Activated CD4-positive, alpha-beta T cell treated with anti-CD3 and anti-CD28 coated beads for 4 hours (primary cell): ENCODE results near the gene SKAP1.

Experiments used
- DNase-seq, 2 donors: peaks; one replicate each; pipeline ENCODE4 v3.0.0-alpha.2; 2020

SKAP1 gene

GRCh38 chr17:48100591-48101011 is 329.4 kb downstream of the SKAP1 start:
- DNase-seq = peak in 1 of 2 donors; percentile 5

DNA sequence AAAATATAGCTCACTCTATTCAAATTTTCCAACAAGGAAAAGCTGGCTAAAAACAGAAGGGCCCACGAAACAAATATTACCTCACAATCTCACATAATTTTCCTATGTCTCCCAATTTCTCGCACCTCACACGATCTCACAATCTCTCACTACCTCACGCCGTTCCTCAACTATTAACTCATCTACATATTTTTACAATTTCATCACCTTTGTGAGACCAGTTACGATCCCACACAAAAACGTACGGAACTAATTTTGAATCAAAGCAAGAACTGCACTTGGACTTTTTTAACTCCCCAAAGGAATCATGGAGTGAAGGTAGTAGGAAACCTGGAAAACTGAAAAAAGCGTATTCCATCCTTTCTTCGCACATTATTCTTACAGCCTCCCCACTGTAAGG is 329.9 kb downstream of the SKAP1 start:
- DNase-seq = no peak

DNA sequence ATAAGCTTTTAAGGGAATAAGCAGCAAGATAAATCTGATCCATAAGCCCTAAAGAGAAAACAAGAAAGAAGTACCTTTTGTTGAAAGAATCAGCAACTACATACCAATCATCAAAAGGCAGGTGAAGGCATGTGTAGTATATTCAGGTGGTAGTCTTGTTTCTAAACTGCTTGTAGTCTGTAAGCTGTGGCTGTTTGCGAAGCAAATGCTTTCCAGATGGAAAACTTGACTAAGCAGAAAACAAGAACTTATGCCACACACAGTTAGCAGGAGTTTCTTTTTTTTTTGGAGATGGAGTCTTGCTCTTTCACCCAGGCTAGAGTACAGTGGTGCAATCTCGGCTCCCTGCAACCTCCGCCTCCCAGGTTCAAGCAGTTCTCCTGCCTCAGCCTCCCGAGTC is 334.4 kb downstream of the SKAP1 start:
- DNase-seq = no peak

DNA sequence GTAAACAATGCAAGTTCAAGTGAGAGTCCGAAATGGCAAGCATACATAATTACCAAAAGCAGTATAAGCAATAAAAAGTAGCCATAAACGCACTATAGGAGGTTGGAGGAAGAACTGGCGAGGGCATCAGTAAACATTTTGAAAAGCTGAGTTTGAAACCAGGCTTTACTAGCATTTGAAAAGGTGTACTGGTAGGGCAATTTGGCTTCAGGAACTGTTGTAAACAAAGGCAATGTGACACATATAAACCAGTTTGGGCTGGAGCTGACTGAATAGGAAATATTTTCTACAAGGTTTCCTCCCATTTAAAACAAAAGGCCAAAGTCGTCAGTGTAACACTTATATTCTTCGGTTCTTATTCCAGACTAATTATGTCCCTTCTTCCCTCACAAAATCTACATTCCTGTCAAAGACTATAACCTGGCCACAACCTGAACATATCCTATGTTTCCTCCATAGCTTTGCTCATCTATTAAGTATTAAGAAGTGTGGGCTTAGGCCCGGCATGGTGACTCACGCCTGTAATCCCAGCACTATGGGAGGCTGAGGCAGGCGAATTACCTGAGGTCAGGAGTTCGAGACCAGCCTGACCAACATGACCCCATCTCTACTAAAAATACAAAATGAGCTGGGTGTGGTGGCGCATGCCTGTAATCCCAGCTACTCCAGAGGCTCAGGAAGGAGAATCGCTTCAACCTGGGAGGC is 336.5 kb downstream of the SKAP1 start:
- DNase-seq = no peak

GRCh38 chr17:48084932-48085331 is 345.1 kb downstream of the SKAP1 start:
- no peak for DNase-seq
